ENCODE results near the gene CCDC66.
"Not testable (repeated sequence)": the region's sequence is repeated elsewhere in the genome, so short reads cannot be mapped to it uniquely, and the experiment has no call there.

The CCDC66 gene

DNA sequence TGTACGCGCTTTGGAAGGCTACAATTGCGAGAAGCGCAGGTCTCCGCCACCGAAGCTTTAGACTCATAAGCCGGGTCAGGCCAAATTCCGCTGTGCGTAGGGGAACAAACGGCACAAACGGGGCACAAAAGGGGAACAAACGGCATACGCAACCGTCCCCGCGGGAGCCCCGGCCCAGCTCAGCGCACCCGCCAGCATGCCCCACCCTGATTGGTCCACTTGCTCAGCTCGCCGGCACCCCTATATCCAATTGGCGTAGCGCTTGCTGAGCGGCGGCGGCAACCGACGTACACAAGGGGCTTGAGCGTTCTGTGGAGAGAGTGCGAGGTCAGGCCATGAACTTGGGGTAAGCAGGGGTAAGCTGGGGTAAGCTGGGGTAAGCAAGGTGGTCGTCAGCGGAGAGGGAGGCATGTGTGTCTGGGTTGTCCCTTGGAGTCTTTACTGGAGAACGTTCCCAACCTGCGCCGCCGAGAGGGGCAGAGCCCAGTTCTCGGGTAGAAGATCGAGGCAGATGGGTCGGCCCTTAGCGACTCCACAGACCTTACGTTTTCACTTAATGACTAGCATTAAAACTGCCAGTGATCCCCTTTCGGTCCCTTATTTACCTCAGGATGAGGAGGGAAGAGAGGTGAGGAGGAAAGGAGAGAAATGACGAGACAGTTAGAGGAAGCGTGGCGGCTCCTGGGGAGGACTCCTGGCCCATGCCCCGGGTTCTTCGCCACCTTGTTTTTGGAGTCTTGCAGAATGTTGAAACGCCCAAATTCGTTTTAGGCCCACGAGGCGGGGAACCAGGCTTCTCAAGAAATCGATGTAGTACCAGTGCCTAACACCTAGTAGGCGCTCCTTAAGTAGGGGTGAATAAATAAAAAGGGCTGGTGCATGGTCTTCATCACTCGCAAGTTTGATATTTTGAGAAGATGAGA, at the start of gene CCDC66:
CCDC66 (plus strand) TSS at position 268 of the 923 bp plus-strand sequence; CDS start at position 336, 68 bp downstream.
- in situ Hi-C loops (cut with MboI; ENCODE audit: low sequenced_read_pairs): no loop called here

DNA sequence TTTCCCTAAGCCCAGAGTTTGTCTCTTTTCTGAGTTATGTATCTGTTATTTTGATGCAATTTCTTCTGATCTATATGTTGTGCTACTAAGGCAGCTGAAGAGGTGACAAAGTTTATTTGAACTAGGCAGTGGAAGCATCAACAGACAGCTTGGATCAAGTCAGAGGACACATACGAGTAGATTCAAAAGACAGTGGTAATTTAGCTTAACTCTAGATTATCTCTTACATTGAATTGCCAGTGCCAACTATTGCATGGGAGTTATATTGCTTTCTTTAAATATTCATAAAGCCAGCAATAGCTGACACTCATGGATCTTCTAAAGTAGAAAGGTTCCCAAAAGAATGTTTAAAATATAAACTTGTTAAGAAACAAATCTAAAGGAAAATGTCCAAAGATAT, 37.3 kb upstream of the CCDC66 start:
- in situ Hi-C loops (cut with MboI; ENCODE audit: low sequenced_read_pairs): no loop called here

- in situ Hi-C loops (cut with MboI; ENCODE audit: low sequenced_read_pairs): no loop called here
Measured at GRCh38 chr3:56522374-56522773, 34.6 kb upstream of the CCDC66 start.

- in situ Hi-C loops (cut with MboI; ENCODE audit: low sequenced_read_pairs): no loop called here
Measured at GRCh38 chr3:56525291-56525690, 31.7 kb upstream of the CCDC66 start.

- in situ Hi-C loops (cut with MboI; ENCODE audit: low sequenced_read_pairs): no loop called here
Measured at GRCh38 chr3:56536735-56537134, 20.2 kb upstream of the CCDC66 start.

DNA sequence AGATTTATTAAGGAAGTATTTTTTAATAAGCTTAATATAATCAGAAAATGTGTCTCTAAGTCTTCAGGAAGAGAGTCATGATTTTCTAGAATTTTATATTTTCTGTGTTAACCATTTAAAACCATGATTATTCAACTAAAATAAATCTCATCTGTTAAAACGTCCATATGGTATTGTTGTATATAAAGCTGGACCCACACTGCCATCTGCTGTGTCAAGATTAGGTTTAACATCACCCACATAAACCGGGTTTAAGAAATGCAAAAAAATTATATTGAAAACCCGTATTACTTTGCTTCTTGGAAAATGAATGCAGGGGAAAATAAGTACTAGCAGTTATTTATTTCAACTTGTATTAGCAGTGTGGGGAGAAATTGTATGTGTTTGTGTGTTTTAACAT, 9.5 kb upstream of the CCDC66 start:
- in situ Hi-C loops (cut with MboI; ENCODE audit: low sequenced_read_pairs): no loop called here

DNA sequence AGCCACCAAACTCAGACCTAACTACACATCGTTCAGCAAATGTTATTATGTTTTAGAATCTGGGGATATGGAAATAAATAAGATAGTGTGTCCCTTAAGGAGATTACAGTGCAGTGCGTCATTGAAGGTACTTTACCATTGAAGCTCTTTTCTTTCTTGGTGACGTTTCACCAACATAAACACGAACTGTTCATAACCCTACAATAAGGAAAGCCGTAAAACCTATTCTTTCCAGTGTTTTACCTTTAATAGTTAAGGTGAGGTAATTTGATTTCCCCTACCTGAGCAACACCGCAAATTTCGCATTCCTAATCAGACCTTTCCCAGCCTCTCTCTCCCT, 826 bp downstream of the CCDC66 start:
- in situ Hi-C loops (cut with MboI; ENCODE audit: low sequenced_read_pairs): no loop called here

GRCh38 chr3:56573501-56573900, 16.5 kb downstream of the CCDC66 start:
- in situ Hi-C loops (cut with MboI; ENCODE audit: low sequenced_read_pairs): no loop called here

DNA sequence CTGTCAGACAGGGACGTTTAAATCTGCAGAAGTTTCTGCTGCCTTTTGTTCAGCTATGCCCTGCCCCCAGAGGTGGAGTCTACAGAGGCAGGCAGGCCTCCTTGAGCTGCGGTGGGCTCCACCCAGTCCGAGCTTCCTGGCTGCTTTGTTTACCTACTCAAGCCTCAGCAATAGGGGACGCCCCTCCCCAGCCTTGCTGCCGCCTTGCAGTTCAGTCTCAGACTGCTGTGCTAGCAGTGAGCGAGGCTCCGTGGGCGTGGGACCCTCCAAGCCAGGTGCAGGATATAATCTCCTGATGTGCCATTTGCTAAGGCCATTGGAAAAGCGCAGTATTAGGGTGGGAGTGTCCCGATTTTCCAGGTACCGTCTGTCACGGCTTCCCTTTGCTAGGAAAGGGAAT, 25.0 kb downstream of the CCDC66 start:
- in situ Hi-C loops (cut with MboI; ENCODE audit: low sequenced_read_pairs): not testable (repeated sequence)

DNA sequence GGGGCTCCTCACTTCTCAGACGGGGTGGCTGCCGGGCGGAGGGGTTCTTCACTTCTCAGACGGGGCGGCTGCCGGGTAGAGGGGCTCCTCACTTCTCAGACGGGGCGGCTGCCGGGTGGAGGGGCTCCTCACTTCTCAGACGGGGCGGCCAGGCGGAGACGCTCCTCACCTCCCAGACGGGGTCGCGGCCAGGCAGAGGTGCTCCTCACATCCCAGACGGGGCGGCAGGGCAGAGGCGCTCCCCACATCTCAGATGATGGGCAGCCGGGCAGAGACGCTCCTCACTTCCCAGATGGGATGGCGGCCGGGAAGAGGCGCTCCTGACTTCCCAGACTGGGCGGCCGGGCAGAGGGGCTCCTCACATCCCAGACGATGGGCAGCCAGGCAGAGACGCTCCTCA, 27.3 kb downstream of the CCDC66 start:
- in situ Hi-C loops (cut with MboI; ENCODE audit: low sequenced_read_pairs): not testable (repeated sequence)

DNA sequence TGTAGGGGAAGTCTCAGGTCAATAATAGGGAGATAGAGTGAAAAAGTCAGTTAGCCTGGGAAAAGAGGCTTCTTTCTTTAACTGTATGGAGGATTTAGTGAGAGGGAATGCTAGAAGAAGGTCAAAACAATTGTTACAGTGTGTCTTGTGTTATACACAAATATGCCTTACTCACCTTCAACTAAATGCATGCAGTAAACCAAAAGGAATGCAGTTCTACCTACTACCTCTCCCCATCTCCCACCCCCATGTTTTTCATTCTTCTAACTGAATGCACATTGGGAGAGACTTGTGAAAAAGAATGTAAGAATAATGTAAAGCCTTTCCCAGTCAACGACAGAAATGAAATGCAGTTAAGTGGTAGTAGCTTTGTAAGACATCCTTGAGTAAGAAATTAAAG, 33.8 kb downstream of the CCDC66 start:
- in situ Hi-C loops (cut with MboI; ENCODE audit: low sequenced_read_pairs): no loop called here

- in situ Hi-C loops (cut with MboI; ENCODE audit: low sequenced_read_pairs): no loop called here
Measured at GRCh38 chr3:56591262-56591661, 34.3 kb downstream of the CCDC66 start.

DNA sequence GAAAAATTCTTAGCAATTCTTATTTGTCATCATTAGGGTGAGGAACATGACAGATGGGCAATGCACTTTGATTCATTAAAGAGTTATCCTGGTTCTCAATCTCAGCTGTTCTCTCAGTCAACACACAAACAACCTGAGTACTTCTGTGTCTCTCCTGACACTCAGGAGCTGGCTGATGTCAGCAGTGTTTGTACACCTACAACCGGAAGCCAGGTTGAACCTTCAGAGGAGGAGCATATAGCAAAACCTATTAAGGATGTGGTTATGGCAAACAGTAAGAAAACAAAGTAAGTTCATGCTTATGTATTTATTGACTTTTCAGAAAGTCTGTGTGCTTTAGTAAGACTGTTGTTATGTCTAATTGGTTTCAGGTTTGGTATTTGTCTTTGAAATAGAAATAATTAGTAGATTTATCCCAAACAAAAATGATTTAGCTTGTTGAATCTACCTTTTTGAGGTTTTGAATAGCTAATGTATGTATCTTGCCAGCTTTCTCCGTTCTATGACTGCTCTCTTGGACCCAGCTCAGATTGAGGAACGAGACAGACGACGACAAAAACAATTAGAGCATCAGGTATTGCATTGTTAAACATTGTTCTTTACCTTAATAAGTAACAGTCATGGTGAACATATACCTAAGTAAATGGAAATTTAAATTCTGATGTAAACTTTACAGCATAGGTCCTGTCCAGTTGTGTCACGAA, 36.6 kb downstream of the CCDC66 start:
- in situ Hi-C loops (cut with MboI; ENCODE audit: low sequenced_read_pairs): no loop called here

DNA sequence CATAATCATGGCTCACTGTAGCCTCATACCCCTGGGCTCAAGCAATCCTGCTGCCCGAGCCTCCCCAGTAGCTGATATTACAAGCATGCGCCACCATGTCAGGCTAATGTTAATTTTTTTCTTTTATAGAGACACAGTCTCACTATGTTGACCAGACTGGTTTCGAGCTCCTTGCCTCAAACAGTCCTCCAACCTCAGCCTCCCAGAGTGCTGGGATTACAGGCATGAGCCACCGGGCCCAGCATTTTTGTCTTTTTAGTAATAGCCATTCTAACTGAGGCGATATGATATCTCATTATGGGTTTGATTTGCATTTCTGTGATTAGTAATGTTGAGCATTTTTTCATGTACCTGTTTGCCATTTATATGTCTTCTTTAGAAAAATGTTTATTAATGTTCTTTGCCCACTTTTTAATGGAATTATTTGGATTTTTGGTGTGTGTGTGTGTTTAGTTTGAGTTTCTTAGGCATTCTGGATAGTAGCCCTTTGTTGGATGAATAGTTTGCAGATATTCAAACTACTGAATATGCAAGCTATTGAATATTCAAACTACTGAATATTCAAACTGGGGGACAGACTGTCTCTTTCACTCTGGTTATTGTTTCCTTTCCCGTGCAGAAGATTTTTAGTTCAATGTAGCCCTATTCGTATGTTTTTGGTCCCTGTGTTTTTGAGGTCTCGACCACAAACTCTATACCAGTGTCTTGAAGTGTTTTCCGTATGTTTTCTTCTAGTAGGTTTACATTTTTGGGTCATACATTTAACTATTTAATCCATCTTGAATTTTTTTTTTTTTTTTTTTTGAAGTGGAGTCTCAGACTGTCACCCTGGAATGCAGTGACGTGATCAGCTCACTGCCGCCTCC, 39.2 kb downstream of the CCDC66 start:
- in situ Hi-C loops (cut with MboI; ENCODE audit: low sequenced_read_pairs): no loop called here

GRCh38 chr3:56608479-56608878, 51.5 kb downstream of the CCDC66 start:
- in situ Hi-C loops (cut with MboI; ENCODE audit: low sequenced_read_pairs): not testable (repeated sequence)

DNA sequence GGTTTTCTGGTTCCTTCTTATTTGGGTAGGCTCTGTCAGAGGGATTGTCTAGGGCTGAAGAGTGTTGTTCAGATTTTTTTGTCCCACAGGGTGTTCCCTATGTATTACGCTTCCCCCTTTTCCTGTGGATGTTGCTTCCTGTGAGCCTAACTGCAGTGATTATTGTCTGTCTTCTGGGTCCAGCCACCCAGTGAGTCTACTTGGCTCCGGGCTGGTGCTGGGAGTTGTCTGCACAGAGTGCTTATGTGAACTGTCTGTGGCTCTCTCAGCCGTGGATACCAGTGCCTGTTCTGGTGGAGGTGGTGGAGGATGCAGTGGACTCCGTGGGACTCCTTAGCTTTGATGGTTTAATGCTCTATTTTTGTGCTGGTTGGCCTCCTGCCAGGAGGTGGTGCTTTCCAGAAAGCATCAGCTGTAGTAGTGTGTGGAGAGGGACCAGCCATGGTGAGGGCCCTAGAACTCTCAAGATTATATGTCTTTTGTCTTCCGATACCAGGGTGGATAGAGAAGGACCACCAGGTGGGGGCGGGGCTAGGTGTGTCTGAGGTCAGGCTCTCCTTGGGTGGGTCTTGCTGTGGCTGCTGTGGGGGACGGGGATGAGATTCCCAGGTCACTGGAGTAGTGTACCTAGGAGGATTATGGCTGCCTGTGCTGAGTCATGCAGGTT, 53.8 kb downstream of the CCDC66 start:
- in situ Hi-C loops (cut with MboI; ENCODE audit: low sequenced_read_pairs): no loop called here

- in situ Hi-C loops (cut with MboI; ENCODE audit: low sequenced_read_pairs): no loop called here
Measured at GRCh38 chr3:56611364-56611763, 54.4 kb downstream of the CCDC66 start.

DNA sequence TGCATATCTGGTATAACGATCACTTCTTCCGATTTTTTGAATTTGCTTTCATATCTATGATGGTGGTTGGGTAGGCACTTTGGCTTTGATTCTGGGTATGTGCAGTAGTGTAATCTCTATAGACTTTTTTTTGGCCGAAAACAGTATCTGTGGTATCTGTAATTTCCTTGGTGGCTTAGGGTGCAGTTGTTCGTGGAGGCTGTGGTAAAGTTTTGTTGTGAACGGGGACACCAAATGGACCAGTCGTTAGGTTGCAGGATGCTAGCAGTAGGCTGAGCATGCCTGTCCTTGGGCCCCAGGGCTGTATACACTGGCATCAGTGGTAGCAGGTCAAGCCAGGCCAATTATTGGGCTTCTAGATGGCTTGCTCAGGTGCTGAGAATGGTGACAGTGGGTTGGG, 55.2 kb downstream of the CCDC66 start:
- in situ Hi-C loops (cut with MboI; ENCODE audit: low sequenced_read_pairs): no loop called here

GRCh38 chr3:56613016-56613415, 56.0 kb downstream of the CCDC66 start:
- in situ Hi-C loops (cut with MboI; ENCODE audit: low sequenced_read_pairs): no loop called here

GRCh38 chr3:56616478-56617006, 59.6 kb downstream of the CCDC66 start:
- in situ Hi-C loops (cut with MboI; ENCODE audit: low sequenced_read_pairs): no loop called here
